ENCODE data around the gene NFIB. TPM values are rescaled to one million over a fixed set of nuclear protein-coding genes. Genes with fewer than 3 reads are reported as not detected.

NFIB gene
- polyA plus RNA-seq, 1 donor (not counting 4 experiments of a cell fraction or from before 2014, with no cell fraction given) = 8.9 TPM

- Histone ChIP-seq H3K36me3 (ENCODE audit: control insufficient read depth in 2 of 2, extremely low read depth in 1 of 2, insufficient read depth in 2 of 2, low read length in 2 of 2) (no peaks in the 10 kb centered on the region), H2AFZ (ENCODE audit: control insufficient read depth, low read length) (no peak overlapping the region), H3K9ac (ENCODE audit: control insufficient read depth, extremely low read depth, insufficient read depth, low read length) (no peak overlapping the region), H3K9me1 (ENCODE audit: control insufficient read depth, extremely low read depth, insufficient read depth, low read length) (no peaks in the 10 kb centered on the region), H3K4me1 (ENCODE audit: control insufficient read depth, extremely low read depth, insufficient read depth, low read length) (peaks cover 16% of the 10 kb centered on the region), H3K9me3 (ENCODE audit: control insufficient read depth, low read depth, low read length) (no peaks in the 10 kb centered on the region), H3K4me2 (ENCODE audit: control insufficient read depth, extremely low read depth, insufficient read depth, low read depth, low read length) (no peak overlapping the region), H3K27me3 (ENCODE audit: control insufficient read depth, extremely low read depth, insufficient read depth, low read length) (no peaks in the 10 kb centered on the region), H3K79me2 (ENCODE audit: control insufficient read depth, insufficient read depth, low read length) (no peaks in the 10 kb centered on the region), H3K4me3 (ENCODE audit: control insufficient read depth in 2 of 3, extremely low read depth in 1 of 3, insufficient read depth in 2 of 3, low read depth in 1 of 3, low read length in 3 of 3) (no peak overlapping the region), H3K27ac (ENCODE audit: control insufficient read depth, insufficient read depth, low read length) (no peak overlapping the region), H4K20me1 (ENCODE audit: control insufficient read depth, extremely low read depth, insufficient read depth, low read length) (no peaks in the 10 kb centered on the region)
- DNase-seq (ENCODE audit: low read depth, low spot score) (no peak), FAIRE-seq (no peak)
- dilution Hi-C loops (cut with MboI; ENCODE audit: extremely low pct_ligation_motif_present, low sequenced_read_pairs) = no loop called here
- TF ChIP-seq EZH2 (IDR thresholded peaks at IDR 0.05; ENCODE audit: low read length) = no peak
- no peak for TF ChIP-seq CTCF (optimal IDR thresholded peaks at IDR 0.05 in 1 of 3, IDR thresholded peaks at IDR 0.05 in 1 of 3, conservative IDR thresholded peaks at IDR 0.05 in 1 of 3; ENCODE audit: extremely low read depth in 1 of 3, insufficient read depth in 2 of 3, low read length in 3 of 3)
These were observed 249.0 kb downstream of the NFIB start for GRCh38 chr9:14064940-14065339.

- Histone ChIP-seq H3K4me1 (ENCODE audit: control insufficient read depth, extremely low read depth, insufficient read depth, low read length) (peaks cover 16% of the 10 kb centered on the region), H3K9ac (ENCODE audit: control insufficient read depth, extremely low read depth, insufficient read depth, low read length) (no peak overlapping the region), H2AFZ (ENCODE audit: control insufficient read depth, low read length) (no peak overlapping the region), H3K9me3 (ENCODE audit: control insufficient read depth, low read depth, low read length) (no peaks in the 10 kb centered on the region), H3K4me3 (ENCODE audit: control insufficient read depth in 2 of 3, extremely low read depth in 1 of 3, insufficient read depth in 2 of 3, low read depth in 1 of 3, low read length in 3 of 3) (no peak overlapping the region), H3K27ac (ENCODE audit: control insufficient read depth, insufficient read depth, low read length) (no peak overlapping the region), H3K36me3 (ENCODE audit: control insufficient read depth in 2 of 2, extremely low read depth in 1 of 2, insufficient read depth in 2 of 2, low read length in 2 of 2) (no peaks in the 10 kb centered on the region), H3K79me2 (ENCODE audit: control insufficient read depth, insufficient read depth, low read length) (no peaks in the 10 kb centered on the region), H4K20me1 (ENCODE audit: control insufficient read depth, extremely low read depth, insufficient read depth, low read length) (no peaks in the 10 kb centered on the region), H3K27me3 (ENCODE audit: control insufficient read depth, extremely low read depth, insufficient read depth, low read length) (no peaks in the 10 kb centered on the region), H3K4me2 (ENCODE audit: control insufficient read depth, extremely low read depth, insufficient read depth, low read depth, low read length) (no peak overlapping the region), H3K9me1 (ENCODE audit: control insufficient read depth, extremely low read depth, insufficient read depth, low read length) (no peaks in the 10 kb centered on the region)
- dilution Hi-C loops (cut with MboI; ENCODE audit: extremely low pct_ligation_motif_present, low sequenced_read_pairs) = no loop called here
- FAIRE-seq = no peak
- TF ChIP-seq EZH2 (IDR thresholded peaks at IDR 0.05; ENCODE audit: low read length) = no peak
- TF ChIP-seq CTCF (optimal IDR thresholded peaks at IDR 0.05 in 1 of 3, IDR thresholded peaks at IDR 0.05 in 1 of 3, conservative IDR thresholded peaks at IDR 0.05 in 1 of 3; ENCODE audit: extremely low read depth in 1 of 3, insufficient read depth in 2 of 3, low read length in 3 of 3) = no peak
- DNase-seq (ENCODE audit: low read depth, low spot score) = no peak
These were observed 250.2 kb downstream of the NFIB start for GRCh38 chr9:14063756-14064155.

Data from keratinocyte (primary cell).